ENCODE results near the gene ELOA. TPM values are rescaled to one million over a fixed set of nuclear protein-coding genes. Genes with fewer than 3 reads are reported as not detected.

ELOA gene
- total RNA-seq, 4 donors from 2014 or later: 37.8 to 44.0 (median 41.2) TPM

- no peak overlapping the region for H3K27ac ChIP-seq
- intact Hi-C loops (cut with DNase I): no loop called here
Observed at GRCh38 chr1:23751815-23752200, 8.5 kb downstream of the ELOA start.

GRCh38 chr1:23752909-23753308, 9.6 kb downstream of the ELOA start:
- intact Hi-C loops (cut with DNase I): no loop called here
- peaks cover 0 to 10% (median 0%) of the 10 kb centered on the region in 3 donors for H3K4me1 ChIP-seq
- H3K36me3 ChIP-seq: peaks cover 63 to 91% (median 81%) of the 10 kb centered on the region in 3 donors
- DNase-seq: no peak
- no peak overlapping the region for H3K27ac ChIP-seq
- H3K27me3 ChIP-seq: no peaks in the 10 kb centered on the region
- no peaks in the 10 kb centered on the region for H3K9me3 ChIP-seq
- H3K4me3 ChIP-seq: no peak overlapping the region
- TF ChIP-seq CTCF (IDR thresholded peaks at IDR 0.05) (no peak), POLR2A (IDR thresholded peaks at IDR 0.05) (no peak)
- 80 to 95% methylated on average over 1 of the region's 1 CpG for WGBS, 2 donors

More at GRCh38 chr1:23751815-23752200, 8.5 kb downstream of the ELOA start:
- TF ChIP-seq POLR2A (IDR thresholded peaks at IDR 0.05) (no peak), CTCF (IDR thresholded peaks at IDR 0.05) (no peak)
- Histone ChIP-seq H3K4me3 (no peak overlapping the region), H3K36me3 (peaks cover 60 to 80% (median 72%) of the 10 kb centered on the region in 3 donors), H3K27me3 (no peaks in the 10 kb centered on the region), H3K4me1 (peaks cover 0 to 21% (median 6%) of the 10 kb centered on the region in 3 donors), H3K9me3 (no peaks in the 10 kb centered on the region)
- DNase-seq: no peak
- 78 to 88% methylated on average over 4 of the region's 4 CpGs for WGBS, 2 donors

- Histone ChIP-seq H3K27me3 (no peaks in the 10 kb centered on the region), H3K4me1 (peaks cover 0 to 19% (median 0%) of the 10 kb centered on the region in 3 donors), H3K36me3 (peaks cover 67 to 100% (median 83%) of the 10 kb centered on the region in 3 donors), H3K9me3 (no peaks in the 10 kb centered on the region), H3K27ac (no peak overlapping the region), H3K4me3 (no peak overlapping the region)
- no peak for DNase-seq
- no peak for TF ChIP-seq POLR2A (IDR thresholded peaks at IDR 0.05)
- TF ChIP-seq CTCF (IDR thresholded peaks at IDR 0.05): no peak
- 90% methylated on average over 2 of the region's 3 CpGs; no CpG with 5 or more reads in 1 of the 2 donors for WGBS, 2 donors
- intact Hi-C loops (cut with DNase I): no loop called here
Observed at GRCh38 chr1:23756676-23757075, 13.4 kb downstream of the ELOA start.

GRCh38 chr1:23757812-23758211, 14.5 kb downstream of the ELOA start:
- Histone ChIP-seq H3K4me3 (no peak overlapping the region), H3K27ac (no peak overlapping the region), H3K27me3 (no peaks in the 10 kb centered on the region), H3K36me3 (peaks cover 56 to 100% (median 71%) of the 10 kb centered on the region in 3 donors), H3K9me3 (no peaks in the 10 kb centered on the region), H3K4me1 (peaks cover 0 to 23% (median 0%) of the 10 kb centered on the region in 3 donors)
- intact Hi-C loops (cut with DNase I): no loop called here
- no peak for TF ChIP-seq POLR2A (IDR thresholded peaks at IDR 0.05)
- TF ChIP-seq CTCF (IDR thresholded peaks at IDR 0.05): no peak
- DNase-seq: no peak
- 77 to 100% methylated on average over 1 of the region's 1 CpG for WGBS, 2 donors

GRCh38 chr1:23759277-23759676, 16.0 kb downstream of the ELOA start:
- no peak for DNase-seq
- WGBS, 2 donors: 57 to 74% methylated on average over 3 of the region's 4 CpGs
- Histone ChIP-seq H3K27me3 (no peaks in the 10 kb centered on the region), H3K9me3 (no peaks in the 10 kb centered on the region), H3K4me3 (no peak overlapping the region), H3K4me1 (peaks cover 0 to 30% (median 0%) of the 10 kb centered on the region in 3 donors), H3K36me3 (peaks cover 42 to 99% (median 57%) of the 10 kb centered on the region in 3 donors), H3K27ac (no peak overlapping the region)
- intact Hi-C loops (cut with DNase I): no loop called here
- TF ChIP-seq POLR2A (IDR thresholded peaks at IDR 0.05) (no peak), CTCF (IDR thresholded peaks at IDR 0.05) (no peak)
